Esophagus muscularis mucosa (tissue), 4 donors: Measurements from ENCODE around the gene FBXW8. TPM values are rescaled to one million over a fixed set of nuclear protein-coding genes. Genes with fewer than 3 reads are reported as not detected.

Experiments used
- DNase-seq: peaks from one replicate; pipeline ENCODE4 v3.0.0-alpha.2; 2017; ENCODE audit errors: extremely low spot score
- H3K27ac ChIP-seq, 4 donors: fragments of 200-600 bp; sonication (generic); replicated peaks in 1 of 4; 1 replicate in 3 of 4; 2 replicates in 1 of 4; pipeline ENCODE4 v1.5.1; 2016 to 2019; ENCODE audit warnings: mild to moderate bottlenecking in 1 of 4
- H3K27me3 ChIP-seq, 4 donors: fragments of 200-600 bp; sonication (generic); one replicate each; pipeline versions ENCODE4 v1.5.1 to v1.6.0; 2016 to 2019
- H3K36me3 ChIP-seq, 4 donors: fragments of 200-600 bp; sonication (generic); one replicate each; pipeline ENCODE4 v1.5.1; 2016 to 2019
- H3K4me1 ChIP-seq, 4 donors: fragments of 200-600 bp; sonication (generic); one replicate each; pipeline ENCODE4 v1.5.1; 2016 to 2019
- H3K4me3 ChIP-seq, 4 donors: fragments of 200-600 bp; sonication (generic); 1 replicate in 2 of 4; 2 replicates in 2 of 4; pipeline ENCODE4 v1.5.1; 2016 to 2019; ENCODE audit warnings: mild to moderate bottlenecking in 4 of 4, moderate library complexity in 1 of 4
- H3K9me3 ChIP-seq, 4 donors: fragments of 200-600 bp; sonication (generic); 1 replicate in 3 of 4; 2 replicates in 1 of 4; pipeline ENCODE4 v1.5.1; 2016 to 2019
- CTCF ChIP-seq, 3 experiments: fragments of 200-600 bp in 2 of 3; fragments of 450-650 bp in 1 of 3; sonication (generic) in 2 of 3; IDR thresholded peaks; one replicate each; pipeline ENCODE4 v1.5.1; 2017 to 2019; ENCODE audit warnings: antibody characterized with exemption in 3 of 3, mild to moderate bottlenecking in 2 of 3, moderate library complexity in 1 of 3
- EP300 ChIP-seq: sonication (generic); formaldehyde crosslinking; IDR thresholded peaks from one replicate; pipeline ENCODE4 v1.6.1; 2017; ENCODE audit warnings: antibody characterized with exemption
- POLR2A ChIP-seq: fragments of 450-650 bp; IDR thresholded peaks from one replicate; pipeline ENCODE4 v1.6.1; 2017; ENCODE audit warnings: antibody characterized with exemption, moderate library complexity, mild to moderate bottlenecking, low read depth
- POLR2AphosphoS5 ChIP-seq, 2 donors: sonication (generic); formaldehyde crosslinking; IDR thresholded peaks; one replicate each; pipeline ENCODE4 v1.6.1; 2017; ENCODE audit warnings: antibody characterized with exemption in 2 of 2
- WGBS: methylation state at CpG from one replicate; pipeline ENCODE4 v1.1.5; 2018; 5-methylcytosine and 5-hydroxymethylcytosine counted together
- intact Hi-C: fragments of 100-400 bp; cut with DNase I; formaldehyde crosslinking; loops from one replicate; pipeline ENCODE4 v1.15.1; 2023
- total RNA-seq, 4 donors: library from RNA; depleted of rRNA; stranded (reverse); fragments of >200 nt; gene quantifications; one replicate each; pipeline versions ENCODE4 v1.1.0 to v1.2.1, GENCODE V29; 2016

Gene FBXW8
- total RNA-seq, 4 donors from 2014 or later = 11.9 to 13.9 (median 13.3) TPM

GRCh38 chr12:116896411-116896924 lies 14.3 kb upstream of the FBXW8 start:
- Histone ChIP-seq H3K9me3 (no peaks in the 10 kb centered on the region), H3K27me3 (peaks cover 0 to 41% (median 0%) of the 10 kb centered on the region in 4 donors), H3K27ac (no peak overlapping the region), H3K4me1 (no peaks in the 10 kb centered on the region), H3K36me3 (no peaks in the 10 kb centered on the region), H3K4me3 (no peak overlapping the region)
- intact Hi-C loops = no loop called here
- TF ChIP-seq POLR2AphosphoS5 (IDR thresholded peaks at IDR 0.05) = no peak
- TF ChIP-seq POLR2A = no peak
- TF ChIP-seq EP300 = no peak
- no peak for TF ChIP-seq CTCF (IDR thresholded peaks at IDR 0.05)
- DNase-seq = no peak
- WGBS = 66% methylated on average over 7 of the region's 7 CpGs

- TF ChIP-seq CTCF (IDR thresholded peaks at IDR 0.05) (no peak), POLR2AphosphoS5 (IDR thresholded peaks at IDR 0.05) (no peak), EP300 (no peak), POLR2A (no peak)
Measured at GRCh38 chr12:116897476-116897875, 13.3 kb upstream of the FBXW8 start.

GRCh38 chr12:116898669-116899068 lies 12.1 kb upstream of the FBXW8 start:
- Histone ChIP-seq H3K27ac (no peak overlapping the region), H3K4me3 (no peak overlapping the region), H3K9me3 (no peaks in the 10 kb centered on the region), H3K4me1 (no peaks in the 10 kb centered on the region), H3K36me3 (no peaks in the 10 kb centered on the region), H3K27me3 (peaks cover 0 to 55% (median 0%) of the 10 kb centered on the region in 4 donors)
- intact Hi-C loops = no loop called here
- DNase-seq = no peak
- TF ChIP-seq EP300 (no peak), POLR2AphosphoS5 (IDR thresholded peaks at IDR 0.05) (no peak), POLR2A (no peak), CTCF (IDR thresholded peaks at IDR 0.05) (no peak)
- 53% methylated on average over 3 of the region's 3 CpGs for WGBS

More at GRCh38 chr12:116897476-116897875, 13.3 kb upstream of the FBXW8 start:
- no peak for DNase-seq
- Histone ChIP-seq H3K27ac (no peak overlapping the region), H3K36me3 (no peaks in the 10 kb centered on the region), H3K4me3 (no peak overlapping the region), H3K9me3 (no peaks in the 10 kb centered on the region), H3K4me1 (no peaks in the 10 kb centered on the region), H3K27me3 (peaks cover 0 to 48% (median 0%) of the 10 kb centered on the region in 4 donors)
- 81% methylated on average over 4 of the region's 4 CpGs for WGBS
- intact Hi-C loops = no loop called here

GRCh38 chr12:116901612-116902011 lies 9.1 kb upstream of the FBXW8 start:
- H3K36me3 ChIP-seq = no peaks in the 10 kb centered on the region
- intact Hi-C loops = no loop called here
- WGBS = 81% methylated on average over 2 of the region's 2 CpGs
- no peaks in the 10 kb centered on the region for H3K9me3 ChIP-seq
- H3K27me3 ChIP-seq = peaks cover 0 to 62% (median 0%) of the 10 kb centered on the region in 4 donors
- no peak overlapping the region for H3K4me3 ChIP-seq
- TF ChIP-seq CTCF (IDR thresholded peaks at IDR 0.05) (no peak), POLR2AphosphoS5 (IDR thresholded peaks at IDR 0.05) (no peak), POLR2A (no peak), EP300 (no peak)
- no peaks in the 10 kb centered on the region for H3K4me1 ChIP-seq
- no peak overlapping the region for H3K27ac ChIP-seq
- DNase-seq = no peak

- 59% methylated on average over 4 of the region's 4 CpGs for WGBS
- H3K27me3 ChIP-seq = peaks cover 0 to 42% (median 0%) of the 10 kb centered on the region in 4 donors
- H3K4me3 ChIP-seq = no peak overlapping the region
- no peak for TF ChIP-seq POLR2A
- TF ChIP-seq POLR2AphosphoS5 (IDR thresholded peaks at IDR 0.05) = no peak
- no peak for TF ChIP-seq CTCF (IDR thresholded peaks at IDR 0.05)
- TF ChIP-seq EP300 = no peak
- intact Hi-C loops = no loop called here
- no peaks in the 10 kb centered on the region for H3K9me3 ChIP-seq
- DNase-seq = no peak
- no peaks in the 10 kb centered on the region for H3K36me3 ChIP-seq
- H3K27ac ChIP-seq = no peak overlapping the region
- no peaks in the 10 kb centered on the region for H3K4me1 ChIP-seq
Measured at GRCh38 chr12:116903818-116904217, 6.9 kb upstream of the FBXW8 start.
